CD4-positive, alpha-beta T cell treated with Interleukin-21 for 1 hour (primary cell): ENCODE measurements around the gene NACA2.
"Not testable (repeated sequence)": the region's sequence is repeated elsewhere in the genome, so short reads cannot be mapped to it uniquely, and the experiment has no call there.

Experiments
- DNase-seq: peaks from one replicate; pipeline ENCODE4 v3.0.0-alpha.2; 2020

The NACA2 gene

DNA sequence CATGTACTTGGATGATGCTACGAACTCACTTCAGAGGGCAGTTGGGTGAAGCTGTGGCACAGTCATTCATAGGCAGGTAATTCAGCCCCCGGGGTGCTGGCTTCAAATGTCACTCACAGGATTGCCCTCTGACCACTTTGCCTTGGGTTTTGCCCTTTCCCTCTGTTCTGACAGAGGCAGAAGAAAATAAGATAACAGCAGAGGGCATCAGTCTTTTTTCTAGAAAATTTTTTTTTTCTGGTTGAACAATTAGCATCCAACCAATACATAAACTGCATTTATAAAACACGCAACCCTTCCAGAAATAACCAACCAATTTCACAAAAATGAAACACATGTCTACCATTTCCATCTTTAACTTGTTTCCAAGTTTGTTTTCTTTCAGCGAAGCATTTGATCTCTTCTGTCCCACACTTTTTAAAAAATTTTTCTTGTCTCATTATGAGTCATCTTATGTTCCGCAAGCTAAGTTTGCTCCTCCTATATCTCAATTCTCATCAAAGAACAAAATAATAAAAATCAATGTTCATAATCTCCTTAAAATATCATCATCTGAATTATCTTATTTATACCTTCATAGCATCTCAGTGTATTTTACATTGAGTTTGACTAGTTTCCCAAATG is 15.6 kb downstream of the NACA2 start:
- no peak for DNase-seq

DNA sequence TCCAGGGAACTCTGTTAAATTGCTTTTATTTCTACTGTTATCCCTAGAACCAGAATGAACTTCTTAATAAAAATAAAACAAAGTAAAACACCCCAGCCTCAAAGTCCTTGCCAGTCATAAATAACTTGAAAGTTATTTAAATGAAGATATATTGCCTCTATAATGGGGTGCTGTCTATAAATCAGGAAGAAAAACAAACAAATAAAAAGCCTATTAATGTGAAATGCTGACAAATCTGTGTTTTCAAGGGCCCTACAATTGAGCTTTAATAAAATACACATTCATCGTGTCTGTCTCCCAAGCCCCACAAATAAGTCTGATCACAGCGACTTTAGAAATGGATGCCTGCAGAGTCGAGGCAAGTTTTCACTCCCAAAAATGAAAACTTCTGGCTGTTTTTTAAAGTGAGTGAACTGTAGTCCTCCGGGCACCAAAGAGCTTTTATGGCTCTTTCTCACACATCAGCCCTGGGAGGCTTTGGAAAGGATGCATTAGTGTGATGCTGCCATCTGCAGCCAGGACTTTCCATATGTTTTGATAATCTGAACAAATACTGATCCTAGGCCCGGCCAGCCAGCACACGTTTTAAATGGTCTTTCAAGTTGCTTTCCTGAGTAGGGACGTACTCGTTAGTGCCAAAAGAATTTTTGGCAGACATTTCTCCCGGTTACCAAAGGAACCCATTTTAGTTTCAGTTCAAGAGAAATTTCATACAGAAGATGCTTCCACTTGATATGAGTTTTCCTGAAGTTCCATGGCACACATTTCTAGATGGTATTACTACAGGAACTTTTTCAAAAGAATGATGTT is 16.3 kb downstream of the NACA2 start:
- no peak for DNase-seq

DNA sequence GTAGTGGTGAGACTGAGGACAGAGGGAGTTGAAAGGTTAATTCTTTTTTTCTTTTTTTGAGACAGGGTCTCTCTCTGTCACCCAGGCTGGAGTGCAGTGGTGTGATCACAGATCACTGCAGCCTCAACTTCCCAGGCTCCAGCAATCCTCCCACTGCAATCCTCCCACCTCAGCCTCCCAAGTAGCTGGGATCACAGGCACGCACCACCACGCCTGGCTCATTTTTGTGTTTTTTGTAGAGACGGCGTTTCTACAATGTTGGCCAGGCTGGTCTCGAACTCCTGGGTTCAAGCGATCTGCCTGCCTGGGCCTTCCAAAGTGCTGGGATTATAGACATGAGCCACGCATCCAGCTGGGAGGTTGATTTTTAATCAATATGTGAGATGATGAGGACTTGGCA is 18.5 kb downstream of the NACA2 start:
- DNase-seq = not testable (repeated sequence)

DNA sequence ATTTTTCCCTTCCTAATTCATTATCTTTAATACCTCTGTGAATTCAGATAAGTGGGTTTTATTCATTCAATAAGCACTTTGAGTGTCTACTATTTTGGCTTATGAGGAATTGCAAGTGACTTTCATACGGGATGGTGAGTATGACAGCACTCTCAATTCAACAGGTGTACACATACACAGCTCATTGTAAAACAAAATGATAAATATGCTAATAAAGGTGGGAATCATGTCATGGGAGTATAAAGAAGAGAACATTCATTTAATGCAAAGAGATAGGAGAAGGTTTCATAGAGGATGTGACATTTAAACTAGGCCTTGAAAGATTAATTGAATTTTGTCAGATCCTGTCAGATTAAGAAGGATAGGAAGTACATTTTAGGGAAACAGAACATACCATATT is 19.4 kb downstream of the NACA2 start:
- DNase-seq = no peak

DNA sequence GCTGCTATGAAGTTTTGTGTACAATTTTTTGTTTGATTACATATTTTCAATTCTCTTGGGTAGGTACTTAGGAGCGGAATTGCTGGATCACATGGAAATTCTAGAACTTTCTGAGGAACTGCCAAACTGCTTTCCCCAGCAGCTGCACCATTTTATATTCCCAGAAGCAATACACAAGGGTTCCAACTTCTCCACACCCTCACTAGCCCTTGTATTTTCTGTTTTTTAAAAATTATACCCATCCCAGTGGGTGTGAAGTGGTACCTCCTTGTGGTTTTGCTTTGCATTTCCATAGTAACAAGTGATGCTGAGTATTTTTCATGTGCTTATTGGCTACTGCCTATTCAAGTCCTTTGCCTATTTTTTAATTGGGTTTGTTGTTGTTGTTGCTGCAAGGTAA is 20.9 kb downstream of the NACA2 start:
- DNase-seq = peak; percentile 16

DNA sequence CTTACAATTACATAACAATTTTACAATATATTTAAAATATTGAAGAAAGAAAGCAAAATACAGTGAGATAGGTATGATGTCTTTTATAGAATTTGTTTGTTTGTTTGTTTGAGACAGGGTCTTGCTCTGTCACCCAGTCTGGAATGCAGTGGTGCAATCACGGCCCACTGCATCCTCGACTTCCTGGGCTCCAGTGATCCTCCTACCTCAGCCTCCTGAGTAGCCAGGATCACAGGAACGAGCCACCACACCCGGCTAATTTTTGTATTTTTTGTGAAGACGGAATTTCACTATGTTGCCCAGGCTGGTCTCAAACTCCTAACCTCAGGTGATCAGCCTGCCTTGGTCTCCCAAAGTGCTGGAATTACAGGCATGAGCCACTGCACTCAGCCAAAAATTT is 21.5 kb downstream of the NACA2 start:
- DNase-seq = not testable (repeated sequence)

DNA sequence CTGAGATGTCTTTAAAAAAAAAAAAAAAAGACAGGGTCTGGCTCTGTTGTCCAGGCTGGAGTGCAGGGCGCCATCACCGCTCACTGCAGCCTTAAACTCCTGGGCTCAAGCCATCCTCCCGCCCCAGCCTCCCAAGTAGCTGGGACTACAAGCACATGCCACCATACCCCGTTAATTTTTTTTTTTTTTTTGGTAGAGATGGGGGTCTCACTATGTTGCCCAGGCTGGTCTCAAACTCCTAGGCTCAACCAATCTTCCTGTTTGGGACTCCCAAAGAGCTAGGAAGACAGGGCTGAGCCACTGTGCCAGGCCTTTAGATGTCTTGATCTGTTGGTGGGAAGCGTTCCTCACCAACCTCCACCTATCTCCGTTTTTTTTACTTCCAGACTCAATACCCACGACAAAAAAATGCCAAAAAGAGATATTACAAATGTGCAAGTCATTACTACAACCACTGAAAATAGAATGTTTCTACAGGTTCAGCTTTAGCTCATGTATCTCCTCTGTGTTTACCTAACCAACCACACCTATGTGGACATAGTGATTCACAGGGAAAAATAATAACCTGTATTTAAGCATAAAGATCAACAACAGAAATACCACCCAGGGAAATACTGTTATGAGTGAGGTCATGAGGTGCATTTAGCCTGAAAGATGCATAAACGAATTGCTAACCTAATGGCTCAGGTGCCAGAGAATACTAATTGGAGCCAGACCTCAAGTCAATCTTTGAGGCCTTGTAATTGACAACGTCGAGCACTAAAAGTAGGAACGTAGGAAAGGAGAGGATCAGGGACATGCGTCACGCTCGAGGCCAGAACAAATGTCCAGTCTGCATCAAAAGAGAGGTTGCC is 22.6 kb downstream of the NACA2 start:
- no peak for DNase-seq

DNA sequence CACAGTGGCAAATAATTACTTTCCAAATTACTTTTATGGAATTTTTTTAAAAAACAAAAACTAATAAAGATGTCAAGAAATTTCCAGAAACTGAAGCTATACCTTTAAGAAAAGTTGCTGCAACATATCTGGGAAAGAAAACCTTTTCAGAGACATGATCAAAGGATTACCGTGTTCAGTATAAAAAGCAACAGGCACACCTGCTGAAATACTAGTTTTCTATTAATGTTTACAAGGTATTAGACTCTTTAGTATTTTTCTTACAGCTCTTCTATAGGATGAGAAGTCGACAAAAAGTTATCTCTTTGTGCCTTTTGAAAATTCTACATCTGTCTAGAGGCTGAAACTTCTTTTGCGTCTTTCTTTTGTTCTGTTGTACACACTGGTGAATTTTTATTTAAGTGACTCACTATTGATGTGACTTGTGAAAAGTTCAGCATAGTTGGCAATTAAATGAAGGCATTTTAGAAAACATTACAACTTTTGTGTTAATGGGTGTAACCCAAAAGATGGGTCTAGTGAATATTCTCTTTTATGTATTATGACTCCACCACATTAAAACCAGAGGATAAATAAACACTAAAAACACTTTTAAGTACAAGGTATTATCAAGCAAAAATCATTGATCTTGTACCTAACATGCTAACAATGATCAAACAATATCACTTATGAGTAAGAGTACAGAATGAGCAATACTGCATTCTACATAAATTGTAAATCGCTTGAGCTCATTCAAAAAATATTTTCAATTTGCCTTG is 23.8 kb downstream of the NACA2 start:
- DNase-seq = no peak

DNA sequence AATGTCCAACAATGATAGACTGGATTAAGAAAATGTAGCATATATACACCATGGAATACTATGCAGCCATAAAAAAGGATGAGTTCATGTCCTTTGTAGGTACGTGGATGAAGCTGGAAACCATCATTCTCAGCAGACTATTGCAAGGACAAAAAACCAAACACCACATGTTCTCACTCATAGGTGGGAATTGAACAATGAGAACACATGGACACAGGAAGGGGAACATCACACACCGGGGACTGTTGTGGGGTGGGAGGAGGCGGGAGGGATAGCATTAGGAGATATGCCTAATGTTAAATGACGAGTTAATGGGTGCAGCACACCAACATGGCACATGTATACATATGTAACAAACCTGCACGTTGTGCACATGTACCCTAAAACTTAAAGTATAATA is 24.6 kb downstream of the NACA2 start:
- DNase-seq = not testable (repeated sequence)

DNA sequence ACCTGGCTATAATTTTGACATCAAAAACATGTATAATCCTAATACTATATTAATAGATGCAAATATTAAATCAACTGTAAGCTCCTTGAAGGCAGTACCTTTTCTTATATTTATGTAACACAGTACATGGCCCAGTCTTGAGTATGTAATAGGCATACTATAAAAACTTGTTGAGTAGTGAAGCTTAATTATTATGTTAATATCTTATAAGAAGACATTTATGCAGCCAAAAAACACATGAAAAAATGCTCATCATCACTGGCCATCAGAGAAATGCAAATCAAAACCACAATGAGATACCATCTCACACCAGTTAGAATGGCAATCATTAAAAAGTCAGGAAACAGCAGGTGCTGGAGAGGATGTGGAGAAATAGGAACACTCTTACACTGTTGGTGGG is 25.2 kb downstream of the NACA2 start:
- DNase-seq = not testable (repeated sequence)

DNA sequence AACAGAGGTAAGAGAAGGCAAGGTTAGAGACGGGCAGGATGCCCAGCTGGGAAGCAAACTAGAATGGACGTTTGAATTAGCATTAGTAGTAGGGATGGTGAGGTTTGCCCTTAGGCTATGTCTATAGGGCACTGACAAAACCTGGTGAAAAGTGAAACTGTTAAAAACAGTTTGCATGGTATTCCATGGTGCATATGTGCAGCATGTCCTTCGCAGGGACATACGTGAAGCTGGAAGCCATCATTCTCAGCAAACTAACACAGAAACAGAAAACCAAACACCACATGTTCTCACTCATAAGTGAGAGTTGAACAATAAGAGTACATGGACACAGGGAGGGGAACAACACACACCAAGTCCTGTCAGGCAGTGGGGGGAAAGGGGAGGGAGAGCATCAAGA is 25.8 kb downstream of the NACA2 start:
- DNase-seq = no peak

DNA sequence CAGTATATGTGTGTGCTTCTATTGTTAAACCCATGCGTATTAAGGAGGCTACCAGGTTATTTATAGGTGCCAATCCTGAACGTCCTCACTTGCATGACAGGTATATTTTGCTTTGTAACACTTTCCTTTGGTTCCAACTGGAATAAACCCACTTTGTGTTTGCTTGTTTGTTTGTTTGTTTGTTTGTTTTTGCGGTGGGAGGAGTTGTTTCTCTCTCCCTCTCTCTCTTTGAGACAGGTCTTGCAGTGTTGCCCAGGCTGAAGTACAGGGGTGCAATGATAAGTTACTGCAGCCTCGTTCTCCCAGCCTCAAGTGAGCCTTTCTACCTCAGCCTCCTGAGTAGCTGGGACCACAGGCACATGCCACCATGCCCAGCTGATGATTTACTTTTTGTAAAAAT is 28.7 kb downstream of the NACA2 start:
- no peak for DNase-seq

DNA sequence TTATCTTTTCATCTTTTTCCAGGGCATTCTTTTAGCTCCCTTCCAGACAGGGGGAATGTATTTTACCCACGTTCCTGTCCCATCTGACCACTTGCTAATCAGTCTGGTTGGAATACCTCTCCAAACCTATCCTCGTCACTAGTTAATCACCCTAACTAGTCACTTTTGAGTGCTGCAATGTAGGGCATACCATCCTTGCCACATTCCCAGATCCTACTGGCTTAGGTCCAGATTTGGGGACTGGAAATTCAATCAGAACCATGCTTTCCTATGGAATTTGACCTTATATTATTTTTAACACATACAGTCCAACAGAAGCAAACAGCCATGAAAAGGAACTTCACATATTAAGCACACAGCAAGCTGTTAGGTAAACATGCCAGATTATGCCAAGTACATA is 29.7 kb downstream of the NACA2 start:
- no peak for DNase-seq

DNA sequence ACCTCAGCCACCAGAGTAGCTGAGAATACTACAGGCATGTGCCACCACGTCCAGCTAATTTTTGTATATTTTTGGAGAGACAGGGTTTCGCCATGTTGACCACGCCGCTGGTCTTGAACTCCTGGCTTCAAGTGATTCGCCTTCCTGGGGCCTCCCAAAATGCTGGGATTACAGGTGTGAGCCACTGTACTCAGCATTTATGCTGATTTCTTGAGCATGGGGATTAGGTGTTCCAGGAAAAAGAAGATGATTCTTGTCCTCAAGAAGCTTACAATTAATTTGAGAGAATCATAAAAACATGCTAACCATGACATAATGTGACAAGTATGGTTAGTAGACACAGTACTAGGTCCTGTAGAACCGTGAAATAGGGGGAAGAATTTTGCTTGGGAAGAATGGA is 30.9 kb downstream of the NACA2 start:
- no peak for DNase-seq

DNA sequence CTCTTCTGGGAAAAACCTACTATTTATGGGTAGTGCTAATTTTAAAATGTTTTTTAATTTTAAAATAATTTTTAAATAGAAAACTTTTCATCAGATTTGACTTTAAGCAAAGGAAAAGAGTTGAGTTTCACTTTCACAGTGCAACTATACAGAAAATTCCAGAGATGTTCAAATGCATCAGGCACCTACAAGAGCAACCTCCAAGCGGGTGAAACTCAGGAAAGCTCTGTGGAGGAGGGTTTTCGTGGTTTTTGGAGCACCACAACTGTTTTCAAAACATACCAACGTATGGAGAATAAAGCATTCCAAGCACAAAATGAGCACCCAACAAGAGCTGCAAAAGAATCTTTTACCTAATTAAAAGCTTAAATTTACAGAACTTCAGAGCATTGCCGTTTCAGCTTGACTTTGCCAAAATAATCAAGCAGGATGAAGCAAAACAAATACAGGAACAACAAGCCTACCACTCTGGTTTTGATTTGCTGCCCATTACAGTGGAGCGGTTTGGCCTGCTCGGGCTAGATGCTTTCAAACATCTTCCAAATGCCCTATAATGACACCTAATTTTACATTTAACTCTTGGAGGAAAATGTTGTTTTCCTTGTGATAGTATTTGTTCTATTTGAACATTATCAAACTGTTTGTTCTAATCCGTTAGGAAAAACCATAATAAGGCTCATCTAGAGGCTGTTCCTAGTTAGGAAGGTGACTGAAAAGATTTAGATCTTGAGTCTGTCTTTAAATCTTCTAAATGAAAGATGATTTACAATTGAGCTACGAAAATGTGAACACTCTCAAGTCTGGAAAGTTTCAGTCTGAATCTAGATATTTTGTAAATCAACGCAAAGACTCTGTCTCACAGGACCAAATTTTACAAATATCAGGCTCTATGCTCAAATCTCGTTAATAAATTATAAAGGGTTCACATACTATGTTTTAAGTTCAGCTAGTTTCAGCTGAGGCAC is 34.5 kb downstream of the NACA2 start:
- no peak for DNase-seq

DNA sequence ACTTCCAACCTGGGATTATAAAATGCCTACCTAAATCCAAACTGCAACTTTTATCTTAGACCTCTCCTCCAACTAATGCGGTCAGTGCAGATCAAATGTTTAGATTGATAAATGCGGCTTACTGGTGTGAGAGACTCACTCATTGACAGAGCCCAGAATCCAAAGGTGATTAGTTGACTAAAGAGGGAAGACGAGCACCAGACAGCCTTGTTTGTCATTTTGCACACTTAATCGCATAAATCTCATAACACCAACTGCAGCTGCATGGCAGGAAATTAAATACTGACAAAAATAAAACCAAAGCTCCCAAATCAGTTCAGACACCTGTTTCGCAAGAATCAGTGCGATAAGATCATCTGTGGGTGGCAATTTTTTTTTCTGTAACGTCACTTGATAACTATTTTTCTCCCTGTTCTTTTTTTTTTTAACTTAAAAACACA is 35.9 kb downstream of the NACA2 start:
- DNase-seq = no peak

DNA sequence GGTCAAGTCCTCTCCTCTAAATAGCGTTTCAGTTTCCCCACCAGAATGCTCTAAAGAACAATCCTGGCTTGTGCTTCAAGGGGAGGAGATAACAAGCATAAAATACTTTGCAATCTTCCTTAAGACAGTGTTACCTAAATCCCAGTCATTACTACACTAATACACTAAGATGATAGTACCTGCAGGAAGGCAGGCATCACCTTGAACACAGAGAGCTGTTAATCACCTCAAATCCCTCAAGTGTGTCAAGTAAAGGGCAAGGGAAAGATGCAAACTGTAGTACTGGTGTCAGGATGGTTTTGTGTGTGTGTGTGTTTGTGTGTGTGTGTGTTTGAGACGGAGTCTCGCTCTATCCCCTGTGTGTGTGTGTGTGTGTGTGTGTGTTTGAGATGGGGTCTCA is 36.8 kb downstream of the NACA2 start:
- DNase-seq = no peak

DNA sequence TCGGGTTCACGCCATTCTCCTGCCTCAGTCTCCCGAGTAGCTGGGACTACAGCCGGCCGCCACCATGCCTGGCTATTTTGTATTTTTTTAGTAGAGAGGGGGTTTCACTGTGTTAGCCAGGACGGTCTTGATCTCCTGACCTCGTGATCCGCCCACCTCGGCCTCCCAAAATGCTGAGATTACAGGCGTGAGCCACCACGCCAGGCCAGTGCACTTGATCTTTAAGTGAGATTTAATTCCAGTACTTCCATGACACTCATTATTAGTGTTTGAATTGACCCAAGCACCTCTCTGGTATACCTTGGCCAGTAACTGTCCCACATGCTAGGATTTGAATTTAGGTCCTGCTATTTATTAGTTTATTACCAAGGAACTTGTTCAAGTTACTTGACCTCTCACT is 38.5 kb downstream of the NACA2 start:
- DNase-seq = not testable (repeated sequence)

DNA sequence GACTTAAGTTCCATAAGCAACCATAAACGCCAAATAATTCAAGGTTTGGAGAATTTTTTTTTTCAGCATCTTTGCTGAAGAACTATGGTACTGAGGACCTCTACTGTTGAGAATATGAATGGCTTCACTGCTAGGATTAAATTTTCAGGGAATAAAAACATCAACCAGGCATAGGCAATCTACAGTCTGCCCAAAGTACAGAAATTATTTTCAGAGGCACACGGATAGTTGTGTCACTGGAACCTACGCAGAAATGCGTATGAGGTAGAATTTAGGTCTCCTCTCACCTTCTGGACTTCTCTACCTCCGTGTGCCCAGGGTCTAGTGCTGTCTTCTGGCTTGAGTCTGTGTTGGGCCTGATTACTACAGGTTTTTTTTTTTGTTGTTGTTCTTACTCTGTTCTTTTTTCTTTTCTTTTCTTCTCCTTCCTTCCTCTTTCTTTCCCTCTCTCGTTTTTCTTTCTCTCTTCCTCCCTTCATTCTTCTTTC is 39.7 kb downstream of the NACA2 start:
- peak; percentile 15 for DNase-seq

DNA sequence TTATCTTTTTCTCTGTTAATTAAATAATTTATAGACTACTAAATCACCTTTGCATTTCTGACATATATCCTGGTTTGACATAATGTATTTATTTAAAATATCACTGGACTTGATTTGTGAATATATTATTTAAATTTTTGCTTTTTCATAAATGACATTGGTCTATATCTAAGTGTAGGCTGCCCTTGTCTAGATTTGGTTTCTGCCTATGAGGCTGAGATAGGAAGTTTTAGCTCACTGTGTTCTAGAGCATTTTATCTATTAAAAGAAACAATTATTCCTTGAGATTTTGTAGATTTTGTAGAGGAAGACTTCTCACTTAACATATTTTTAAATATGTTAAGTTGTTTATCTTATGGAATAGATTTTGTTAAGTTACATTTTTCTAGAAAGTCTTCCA is 43.9 kb downstream of the NACA2 start:
- DNase-seq = no peak

DNA sequence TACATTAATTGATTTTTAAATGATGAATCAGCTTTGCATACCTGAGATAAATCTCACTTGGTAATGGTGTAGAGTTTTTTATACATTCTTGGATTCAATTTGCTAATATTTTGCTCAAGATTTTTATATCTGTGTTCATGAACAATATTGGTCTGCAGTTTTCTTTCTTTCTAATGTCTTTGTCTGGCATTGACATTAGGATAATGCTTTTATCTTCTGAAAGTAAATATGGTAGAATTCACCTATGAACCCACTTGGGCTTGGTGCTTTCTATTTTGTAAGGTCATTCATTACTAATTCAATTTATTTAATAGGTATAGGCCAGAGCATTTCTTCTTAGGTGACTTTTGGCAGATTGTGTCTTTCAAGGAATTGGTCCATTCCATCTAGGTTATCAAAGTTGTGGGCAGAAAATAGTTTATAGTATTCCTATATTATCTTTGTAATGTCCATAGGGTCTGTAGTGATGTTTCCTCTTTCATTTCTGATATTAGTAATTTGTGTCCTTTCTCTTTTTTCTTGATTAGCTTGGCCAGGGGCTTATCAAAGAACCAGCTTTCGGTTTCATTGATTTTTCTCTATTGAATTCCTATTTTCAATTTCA is 45.6 kb downstream of the NACA2 start:
- no peak for DNase-seq
